ENCODE measurements around the gene MEGF11.

The MEGF11 gene

DNA sequence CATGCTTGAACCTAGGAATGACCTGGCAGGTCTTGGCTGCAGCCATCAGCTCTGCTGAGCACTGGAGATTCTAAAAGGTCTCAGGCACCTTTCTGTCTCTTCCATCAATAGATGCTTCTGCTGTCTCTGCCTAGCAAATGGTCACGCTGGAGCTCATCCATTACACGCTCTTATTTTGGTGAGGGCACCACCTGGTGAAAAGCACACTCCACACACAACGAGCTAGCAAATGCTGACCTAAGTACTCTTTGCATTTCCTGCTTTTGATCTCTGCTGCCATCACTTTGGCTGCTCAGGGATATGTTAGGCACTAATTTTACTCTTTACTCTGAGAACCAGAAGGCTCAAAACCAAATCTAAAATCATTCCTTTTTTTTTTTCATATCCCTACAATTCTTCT, 293.0 kb downstream of the MEGF11 start:
- DNase-seq, result no peak

DNA sequence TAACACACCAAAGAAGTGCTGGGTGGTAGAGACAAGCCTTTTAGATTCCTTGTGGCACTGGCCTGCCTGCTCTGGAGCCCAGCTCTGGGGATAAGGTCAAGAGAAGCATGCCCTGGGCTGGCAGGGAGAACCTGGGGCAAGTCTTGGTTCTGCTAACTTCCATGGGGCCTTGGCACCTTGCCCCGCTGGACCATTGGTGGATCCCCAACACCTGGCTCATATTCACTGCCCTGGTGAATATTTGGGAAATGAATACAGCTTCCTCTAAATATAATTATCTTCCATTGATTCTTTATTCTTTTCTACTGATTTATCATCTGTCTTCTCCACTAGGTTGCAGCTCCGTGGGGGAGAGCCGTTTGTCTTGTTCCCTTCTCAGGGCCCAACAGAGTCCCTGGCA, 294.7 kb downstream of the MEGF11 start:
- no peak for DNase-seq

- no peak for DNase-seq
Observed at GRCh38 chr15:65957451-65957850, 296.1 kb downstream of the MEGF11 start.

DNA sequence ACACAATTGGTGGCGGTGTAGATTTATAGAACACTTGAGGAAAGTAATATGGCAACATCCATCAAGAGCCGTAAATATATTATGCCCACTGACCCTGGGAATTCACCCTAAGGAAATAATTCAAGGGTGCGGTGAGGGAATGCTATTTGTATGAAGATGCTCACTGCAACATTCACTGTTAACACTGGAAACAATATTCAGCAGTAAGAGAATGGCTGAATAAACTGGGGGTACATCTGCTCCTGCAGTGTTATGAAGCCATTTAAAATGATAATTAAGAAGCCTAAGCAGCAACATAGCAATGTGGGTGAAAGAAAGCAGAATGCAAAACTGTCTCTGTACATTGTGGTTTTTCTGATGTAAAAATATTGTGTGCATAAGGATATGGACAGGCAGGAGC, 296.7 kb downstream of the MEGF11 start:
- DNase-seq, result no peak

DNA sequence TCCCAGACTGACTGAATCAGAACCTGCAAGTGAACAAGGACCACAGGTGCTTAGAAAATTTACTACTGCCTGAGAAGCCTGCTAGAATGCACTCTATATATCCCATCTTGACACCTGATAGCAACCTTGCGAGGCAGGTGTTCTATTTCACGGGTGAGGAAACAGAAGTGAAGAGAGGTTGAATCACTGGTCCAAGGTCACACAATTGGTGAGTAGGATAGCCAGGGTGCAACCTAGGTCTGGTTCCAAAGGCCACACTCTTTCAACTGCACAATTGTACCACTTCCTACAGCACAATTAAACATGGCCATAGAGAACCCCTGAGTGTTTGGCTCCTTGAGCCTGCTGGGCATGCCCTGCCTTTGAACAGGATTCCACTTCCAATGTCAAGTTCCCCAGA, 297.2 kb downstream of the MEGF11 start:
- DNase-seq, result no peak

DNA sequence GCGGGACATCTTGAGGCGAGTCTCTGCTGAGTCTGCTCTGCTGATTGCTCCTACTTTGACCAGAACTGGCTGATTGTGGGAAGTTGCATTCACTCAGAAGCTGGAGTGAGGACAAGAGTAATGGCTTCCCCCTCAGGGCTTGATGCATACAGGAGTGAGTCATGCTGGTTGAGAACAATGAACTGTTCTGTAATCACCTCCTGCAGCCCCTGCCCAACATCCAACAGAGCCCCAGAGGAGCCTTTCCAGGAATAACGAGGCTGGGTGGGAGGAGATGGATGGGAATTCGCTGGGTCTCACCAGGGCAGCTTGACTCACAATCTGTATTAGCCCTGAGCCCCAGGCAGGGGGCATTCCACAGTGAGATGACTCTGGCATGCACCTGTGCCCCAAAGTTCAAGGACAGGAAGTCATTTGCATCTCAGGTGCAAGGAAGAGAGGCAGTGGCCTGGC, 299.2 kb downstream of the MEGF11 start:
- no peak for DNase-seq

- no peak for DNase-seq
Observed at GRCh38 chr15:65953622-65954021, 299.9 kb downstream of the MEGF11 start.

DNA sequence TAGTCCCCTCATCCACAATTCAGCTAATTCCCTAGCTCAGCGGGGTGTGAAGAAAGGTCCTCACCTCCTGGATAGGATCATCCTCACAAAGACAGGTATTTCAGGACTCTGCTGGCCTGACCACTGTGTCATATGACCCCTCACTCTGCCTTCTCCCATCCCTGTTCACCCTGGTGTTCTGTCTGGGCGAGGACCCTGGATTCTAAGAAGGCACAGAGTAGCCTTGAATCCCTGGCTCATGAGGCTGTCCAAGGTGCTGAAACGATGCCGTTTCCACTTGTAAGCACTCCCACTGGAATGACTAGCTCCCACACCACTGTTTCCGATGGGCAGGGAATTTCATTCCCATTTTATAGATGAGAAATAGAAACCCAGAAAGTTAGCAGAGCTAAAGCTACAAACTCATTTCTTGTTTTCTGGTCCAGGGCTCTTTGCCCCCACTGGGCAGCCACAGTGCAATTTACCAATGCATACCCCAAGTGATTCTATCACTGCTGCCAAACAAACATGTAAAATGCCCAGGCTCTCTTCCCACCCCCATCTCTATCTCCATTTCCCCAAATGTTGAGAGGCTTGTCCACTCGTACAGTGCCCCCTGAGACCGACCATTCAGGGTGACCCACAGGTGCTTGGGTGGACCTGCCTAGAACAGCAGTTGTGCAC, 301.0 kb downstream of the MEGF11 start:
- DNase-seq, result peak; percentile 63

DNA sequence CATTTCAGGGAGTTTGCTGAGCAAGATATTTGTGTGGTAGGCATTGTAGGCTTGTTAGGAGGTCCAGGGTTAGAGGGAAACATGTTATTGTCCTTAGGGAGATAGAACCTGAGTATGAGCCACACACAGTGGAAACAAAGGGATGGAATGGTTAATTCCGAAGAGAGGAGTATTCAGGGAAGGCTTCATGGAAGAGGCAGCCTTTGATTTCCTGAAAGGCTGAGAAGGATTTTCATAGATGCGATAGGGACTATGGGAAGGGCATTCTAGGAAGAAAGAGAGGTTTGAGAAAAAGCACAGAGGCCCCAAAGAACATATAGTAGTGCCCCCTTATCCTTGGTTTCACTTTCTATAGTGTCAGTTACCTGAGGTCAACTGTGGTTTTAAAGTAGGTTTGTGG, 302.5 kb downstream of the MEGF11 start:
- DNase-seq, result no peak

DNA sequence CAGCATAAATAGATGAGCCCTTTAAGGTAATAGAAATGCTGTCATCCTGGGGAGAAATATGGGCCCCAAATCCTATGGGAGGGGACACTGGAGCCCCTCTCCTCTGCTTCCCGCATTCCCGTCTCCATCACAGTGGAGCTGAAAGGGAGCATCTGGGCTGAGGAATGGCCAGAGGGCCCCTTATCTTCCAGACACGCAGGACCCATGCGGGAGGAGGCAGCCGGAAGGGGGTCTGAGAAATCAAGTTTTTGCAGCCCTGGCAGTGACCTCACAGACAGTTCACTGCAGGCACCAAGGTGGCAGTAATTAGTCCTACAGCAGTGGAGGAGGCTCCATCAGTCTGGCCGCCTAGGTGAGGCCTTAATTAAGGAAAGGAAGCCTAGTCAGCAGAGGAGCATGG, 304.1 kb downstream of the MEGF11 start:
- no peak for DNase-seq

GRCh38 chr15:65949011-65949410, 304.5 kb downstream of the MEGF11 start:
- DNase-seq, result no peak

GRCh38 chr15:65948383-65948782, 305.2 kb downstream of the MEGF11 start:
- no peak for DNase-seq

DNA sequence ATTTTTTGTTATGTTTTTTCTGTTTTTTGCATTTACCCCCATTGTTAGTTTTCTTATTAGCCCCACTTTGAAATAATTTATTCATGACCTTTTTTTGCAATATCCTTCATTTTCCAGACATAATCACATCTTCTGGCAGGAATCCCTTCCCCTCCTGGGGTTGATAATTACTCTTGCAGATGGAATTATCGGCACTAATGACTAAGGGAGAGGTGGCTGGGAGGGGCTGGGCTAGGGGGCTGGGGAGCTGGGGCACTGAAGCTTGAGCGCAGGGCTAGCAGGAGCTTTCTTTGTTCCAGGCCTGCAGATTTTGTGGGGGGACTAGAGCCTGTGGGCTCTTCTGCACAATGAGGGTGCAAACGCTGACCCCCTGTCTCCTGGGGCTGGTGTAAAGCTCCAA, 306.5 kb downstream of the MEGF11 start:
- no peak for DNase-seq

DNA sequence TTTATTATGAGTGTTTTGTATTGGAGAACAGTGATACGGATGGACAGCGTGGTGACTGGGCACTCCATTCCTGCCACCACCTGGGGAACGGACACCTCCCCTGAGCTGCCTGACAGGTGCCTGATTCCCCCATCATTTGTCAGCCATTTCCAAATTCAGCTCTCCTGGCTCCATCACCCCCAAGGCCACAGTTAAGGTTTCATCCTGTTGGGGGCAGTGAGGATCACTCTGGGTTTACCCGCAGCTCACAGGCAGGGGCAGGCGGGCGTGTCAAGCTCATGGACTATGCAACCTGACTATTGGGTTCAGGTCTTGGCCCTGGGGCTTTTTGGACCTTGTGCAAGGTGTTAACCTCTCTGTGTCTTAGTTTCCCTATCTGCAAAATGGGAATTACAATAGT, 307.9 kb downstream of the MEGF11 start:
- peak; percentile 26 for DNase-seq

- no peak for DNase-seq
Observed at GRCh38 chr15:65944404-65944803, 309.1 kb downstream of the MEGF11 start.

GRCh38 chr15:65942436-65942835, 311.1 kb downstream of the MEGF11 start:
- peak; percentile 6 for DNase-seq

GRCh38 chr15:65940618-65940909, 313.0 kb downstream of the MEGF11 start:
- no peak for DNase-seq

DNA sequence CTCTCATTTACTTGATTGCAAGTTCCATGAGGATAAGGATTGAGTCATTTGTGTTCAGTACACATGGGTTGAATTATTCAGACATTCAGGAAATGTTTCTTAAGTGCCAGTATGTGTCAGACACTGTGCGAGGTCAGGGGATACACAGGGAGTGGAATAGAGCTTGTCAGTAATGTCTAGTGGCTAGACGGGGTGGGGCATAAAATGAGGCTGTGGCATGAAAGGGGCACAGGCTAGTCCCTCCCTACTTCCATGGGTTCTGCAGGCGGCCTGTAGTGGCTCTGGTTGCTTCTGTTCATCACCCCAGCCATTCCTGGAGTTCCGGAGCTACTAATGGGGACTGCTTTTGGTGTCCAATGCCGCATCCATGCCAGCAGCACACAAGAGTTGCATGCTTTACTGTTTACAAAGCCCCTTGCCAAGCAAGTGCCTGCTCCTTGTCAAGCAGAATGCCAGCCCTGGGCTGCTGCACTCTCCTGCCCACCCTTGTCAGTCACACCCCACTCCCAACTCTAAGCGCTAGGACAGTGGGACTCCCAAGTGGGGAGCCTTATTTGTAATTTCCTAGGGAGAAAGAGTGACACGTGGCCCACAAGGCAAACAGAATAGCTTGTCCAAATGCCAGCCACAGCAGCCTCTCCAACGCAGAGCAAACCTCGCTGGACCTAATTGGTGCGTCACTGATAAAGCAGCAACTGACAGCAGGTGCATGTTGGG, 313.5 kb downstream of the MEGF11 start:
- no peak for DNase-seq

DNA sequence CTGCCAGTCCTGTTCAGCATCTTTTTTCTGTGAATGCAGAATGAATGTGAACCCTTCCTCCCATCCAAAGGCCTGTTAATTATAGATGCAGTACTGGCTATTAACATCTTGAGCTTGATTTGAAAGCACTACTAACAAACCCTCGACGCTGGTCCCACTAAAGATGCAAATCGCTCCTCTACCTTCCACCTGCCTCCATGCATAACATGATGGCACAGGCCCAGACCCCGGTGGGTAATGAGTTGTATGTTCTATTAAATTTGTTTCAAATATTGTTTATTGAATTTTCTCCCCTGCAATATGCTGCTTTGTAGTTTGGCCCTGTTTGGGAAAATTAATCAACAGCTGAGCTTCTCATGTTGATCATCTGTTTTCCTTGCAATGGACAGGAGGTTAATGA, 314.9 kb downstream of the MEGF11 start:
- no peak for DNase-seq

DNA sequence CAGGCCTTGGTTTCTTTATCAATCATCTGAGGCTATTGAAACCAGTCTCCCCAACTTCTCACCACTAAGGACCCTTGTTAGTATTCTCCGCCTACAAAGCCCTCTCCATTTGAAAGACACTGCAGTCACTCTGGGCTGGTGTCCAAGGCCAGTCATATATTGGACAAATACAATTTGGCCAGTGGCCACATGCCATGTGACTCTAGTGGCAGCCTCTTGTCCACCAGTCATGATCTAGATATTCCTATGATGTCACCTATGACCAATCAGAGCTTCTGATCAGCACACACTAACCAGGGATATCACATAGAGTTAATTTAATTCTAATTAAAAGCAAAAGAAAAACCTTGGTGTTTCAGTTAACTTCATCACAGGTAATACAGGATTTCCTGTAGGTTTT, 316.1 kb downstream of the MEGF11 start:
- DNase-seq, result no peak

DNA sequence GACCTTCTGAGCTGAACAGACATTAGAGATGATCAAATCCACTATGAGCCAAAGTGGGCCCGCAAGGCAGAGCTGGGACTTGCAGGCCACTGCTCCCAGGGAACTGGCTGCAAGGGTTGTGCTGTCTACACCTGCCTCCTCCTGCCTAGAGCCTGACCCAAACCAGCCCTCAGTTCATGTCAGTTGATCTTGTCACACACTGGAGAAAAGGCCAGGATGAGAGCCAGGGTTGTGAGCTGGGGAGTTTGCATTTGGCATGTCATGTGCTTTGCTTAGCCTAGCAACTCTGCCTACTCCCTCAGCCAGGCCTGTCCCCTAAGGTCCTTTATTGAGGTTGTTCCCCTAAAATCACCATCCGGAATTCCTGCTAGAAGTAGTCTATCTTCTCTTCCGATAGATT, 316.5 kb downstream of the MEGF11 start:
- DNase-seq, result no peak

GRCh38 chr15:65936282-65936681, 317.3 kb downstream of the MEGF11 start:
- DNase-seq, result no peak

- no peak for DNase-seq
Observed at GRCh38 chr15:65935391-65935790, 318.2 kb downstream of the MEGF11 start.

DNA sequence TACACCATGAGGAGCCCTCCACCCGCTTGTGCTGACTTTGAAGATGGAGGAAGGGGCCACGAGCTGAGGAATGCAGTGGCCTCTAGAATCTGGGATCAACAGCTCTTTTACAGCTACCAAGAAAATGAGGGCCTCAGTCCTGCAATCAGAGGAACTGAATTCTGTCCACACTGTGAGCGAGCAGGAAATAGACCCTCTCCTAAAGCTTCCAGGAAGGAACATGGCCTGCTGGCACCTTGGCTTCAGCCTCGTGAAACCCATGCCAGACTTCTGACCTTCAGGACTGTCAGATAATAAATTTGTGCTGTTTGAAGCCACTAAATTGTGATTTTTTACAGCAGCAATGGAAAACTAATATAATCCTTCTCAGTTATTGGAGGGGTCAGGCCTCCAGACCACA, 322.3 kb downstream of the MEGF11 start:
- DNase-seq, result no peak

DNA sequence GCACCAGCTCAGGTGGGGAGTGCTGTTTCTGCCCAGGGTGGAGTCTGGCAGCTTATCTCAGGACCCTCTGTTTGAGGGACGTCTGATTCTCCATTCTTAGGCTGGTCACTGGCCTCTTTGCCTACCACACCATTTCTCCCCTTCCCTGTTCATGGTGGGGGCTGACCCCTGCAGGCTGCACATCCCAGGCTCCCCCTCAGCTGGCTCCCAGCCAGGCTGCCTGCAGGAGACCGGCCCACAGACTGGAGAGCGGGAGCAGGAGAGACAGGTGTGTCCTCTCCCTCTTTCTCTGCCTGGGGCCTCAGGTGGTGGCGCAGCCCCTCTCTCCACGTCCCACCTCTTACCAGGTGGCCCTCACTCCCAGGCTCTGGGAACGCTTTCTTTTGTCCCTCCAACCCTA, 323.4 kb downstream of the MEGF11 start:
- no peak for DNase-seq
